CD1c-positive myeloid dendritic cell (primary cell): ENCODE data around the gene ACAP1.
"Not testable (repeated sequence)": the region's sequence is repeated elsewhere in the genome, so short reads cannot be mapped to it uniquely, and the experiment has no call there.

Experiments used
- DNase-seq: peaks from one replicate; pipeline ENCODE4 v3.0.0-alpha.2; 2016; ENCODE audit errors: extremely low spot score

Gene ACAP1

GRCh38 chr17:7354262-7354843 lies 18.0 kb downstream of the ACAP1 start:
- DNase-seq, result no peak

- no peak for DNase-seq
Measured at GRCh38 chr17:7355053-7355452, 18.7 kb downstream of the ACAP1 start, which contains the start of gene TMEM95. TMEM95 (plus strand) TSS chr17:7355156; CDS start chr17:7355205, 49 bp downstream.

GRCh38 chr17:7355573-7355972 lies 19.2 kb downstream of the ACAP1 start:
- no peak for DNase-seq

- DNase-seq, result peak; percentile 83
Measured at GRCh38 chr17:7356072-7356549, 19.8 kb downstream of the ACAP1 start.

- DNase-seq, result no peak
Measured at GRCh38 chr17:7356756-7357155, 20.4 kb downstream of the ACAP1 start.

- no peak for DNase-seq
Measured at GRCh38 chr17:7357381-7357780, 21.1 kb downstream of the ACAP1 start.

- no peak for DNase-seq
Measured at GRCh38 chr17:7361906-7362305, 25.6 kb downstream of the ACAP1 start.

GRCh38 chr17:7363311-7363710 lies 27.0 kb downstream of the ACAP1 start:
- no peak for DNase-seq

GRCh38 chr17:7365963-7366362 lies 29.6 kb downstream of the ACAP1 start:
- not testable (repeated sequence) for DNase-seq

- DNase-seq, result no peak
Measured at GRCh38 chr17:7367083-7367482, 30.8 kb downstream of the ACAP1 start.

- no peak for DNase-seq
Measured at GRCh38 chr17:7367918-7368598, 31.7 kb downstream of the ACAP1 start.

- DNase-seq, result not testable (repeated sequence)
Measured at GRCh38 chr17:7368599-7368994, 32.3 kb downstream of the ACAP1 start.

GRCh38 chr17:7369825-7370224 lies 33.5 kb downstream of the ACAP1 start:
- DNase-seq, result no peak

- DNase-seq, result no peak
Measured at GRCh38 chr17:7370853-7371252, 34.5 kb downstream of the ACAP1 start.

- no peak for DNase-seq
Measured at GRCh38 chr17:7374353-7374752, 38.0 kb downstream of the ACAP1 start.

- DNase-seq, result no peak
Measured at GRCh38 chr17:7379134-7379533, 42.8 kb downstream of the ACAP1 start.

GRCh38 chr17:7380321-7380720 lies 44.0 kb downstream of the ACAP1 start:
- peak; percentile 19 for DNase-seq

- DNase-seq, result peak; percentile 1
Measured at GRCh38 chr17:7380855-7381683, 44.7 kb downstream of the ACAP1 start, which contains the start of gene TNK1. TNK1 (plus strand) TSS chr17:7381089; CDS start chr17:7382927, 1,838 bp downstream.

GRCh38 chr17:7382901-7383300 lies 46.6 kb downstream of the ACAP1 start:
- no peak for DNase-seq

- DNase-seq, result no peak
Measured at GRCh38 chr17:7383371-7383741, 47.0 kb downstream of the ACAP1 start.

GRCh38 chr17:7383742-7384488 lies 47.6 kb downstream of the ACAP1 start:
- peak; percentile 64 for DNase-seq
